ENCODE data around the gene SLC17A1.

Gene SLC17A1

GRCh38 chr6:25748049-25748448, 83.8 kb downstream of the SLC17A1 start:
- TF ChIP-seq CTCF (conservative IDR thresholded peaks at IDR 0.05) (no peak), ZFX (IDR thresholded peaks at IDR 0.05) (no peak)
- H3K27ac ChIP-seq, result no peak overlapping the region

- H3K27ac ChIP-seq, result no peak overlapping the region
- TF ChIP-seq ZFX (IDR thresholded peaks at IDR 0.05), result no peak
- no peak for TF ChIP-seq CTCF (conservative IDR thresholded peaks at IDR 0.05)
Measured at GRCh38 chr6:25747477-25747876, 84.4 kb downstream of the SLC17A1 start.

GRCh38 chr6:25746968-25747367, 84.9 kb downstream of the SLC17A1 start:
- no peak overlapping the region for H3K27ac ChIP-seq
- TF ChIP-seq CTCF (conservative IDR thresholded peaks at IDR 0.05) (peak; percentile 25), ZFX (IDR thresholded peaks at IDR 0.05) (no peak)

GRCh38 chr6:25745836-25746235, 86.0 kb downstream of the SLC17A1 start:
- H3K27ac ChIP-seq, result no peak overlapping the region
- TF ChIP-seq CTCF (conservative IDR thresholded peaks at IDR 0.05) (no peak), ZFX (IDR thresholded peaks at IDR 0.05) (no peak)

GRCh38 chr6:25743868-25744267, 88.0 kb downstream of the SLC17A1 start:
- H3K27ac ChIP-seq, result no peak overlapping the region
- TF ChIP-seq CTCF (conservative IDR thresholded peaks at IDR 0.05), result no peak
- TF ChIP-seq ZFX (IDR thresholded peaks at IDR 0.05), result no peak

- no peak for TF ChIP-seq ZFX (IDR thresholded peaks at IDR 0.05)
- no peak for TF ChIP-seq CTCF (conservative IDR thresholded peaks at IDR 0.05)
- no peak overlapping the region for H3K27ac ChIP-seq
Measured at GRCh38 chr6:25735261-25735660, 96.6 kb downstream of the SLC17A1 start.

All from C4-2B (cell line).